22Rv1 (cell line): Measurements from ENCODE around the gene UGT1A5.

ENCODE experiments used
- H3K27ac ChIP-seq: fragments of 450-650 bp; 2 replicates; pipeline ENCODE4 v1.5.1; 2017
- ZFX ChIP-seq: fragments of 450-650 bp; IDR thresholded peaks from 2 replicates; pipeline ENCODE4 v1.6.1; 2017; ENCODE audit warnings: antibody characterized with exemption, borderline replicate concordance
- TF ChIP-seq, protein P1 (sequence below): fragments of 450-650 bp; IDR thresholded peaks from 2 replicates; pipeline ENCODE4 v1.5.1; 2017; ENCODE audit warnings: mild to moderate bottlenecking

The UGT1A5 gene

DNA sequence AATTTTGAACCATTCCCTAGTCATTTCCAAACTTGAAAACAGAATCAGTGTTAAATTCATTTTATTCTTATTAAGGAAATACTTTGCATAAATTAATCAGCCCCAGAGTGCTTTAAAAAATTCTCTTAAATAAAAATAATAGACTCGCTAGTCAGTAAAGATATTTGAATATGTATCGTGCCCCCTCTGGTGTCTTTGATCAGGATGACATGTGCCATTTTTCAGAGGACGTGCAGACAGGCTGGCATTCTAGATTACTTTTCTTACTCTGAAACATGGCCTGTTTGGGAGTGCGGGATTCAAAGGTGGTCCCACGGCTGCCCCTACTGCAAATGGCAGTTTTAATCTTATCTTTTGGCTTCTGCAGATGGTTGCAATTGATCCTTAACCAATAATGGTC lies 59.9 kb downstream of the UGT1A5 start:
- no peak overlapping the region for H3K27ac ChIP-seq

DNA sequence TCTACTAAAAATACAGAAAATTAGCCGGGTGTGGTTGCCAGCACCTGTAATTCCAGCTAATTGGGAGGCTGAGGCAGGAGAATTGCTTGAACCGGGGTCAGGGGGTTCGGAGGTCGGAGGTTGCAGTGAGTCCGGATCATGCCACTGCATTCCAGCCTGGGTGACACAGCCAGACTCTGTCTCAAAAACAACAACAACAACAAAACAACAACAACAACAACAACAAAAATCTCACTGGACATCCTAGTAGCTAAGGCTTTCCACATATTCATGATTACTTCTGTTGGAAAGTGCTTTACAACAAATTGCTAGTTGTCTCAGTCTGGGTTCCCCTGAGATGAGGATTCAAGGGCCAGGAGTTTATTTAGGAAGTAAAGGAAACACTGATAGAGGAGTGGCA lies 61.1 kb downstream of the UGT1A5 start:
- H3K27ac ChIP-seq, result no peak overlapping the region
- TF ChIP-seq, protein P1, sequence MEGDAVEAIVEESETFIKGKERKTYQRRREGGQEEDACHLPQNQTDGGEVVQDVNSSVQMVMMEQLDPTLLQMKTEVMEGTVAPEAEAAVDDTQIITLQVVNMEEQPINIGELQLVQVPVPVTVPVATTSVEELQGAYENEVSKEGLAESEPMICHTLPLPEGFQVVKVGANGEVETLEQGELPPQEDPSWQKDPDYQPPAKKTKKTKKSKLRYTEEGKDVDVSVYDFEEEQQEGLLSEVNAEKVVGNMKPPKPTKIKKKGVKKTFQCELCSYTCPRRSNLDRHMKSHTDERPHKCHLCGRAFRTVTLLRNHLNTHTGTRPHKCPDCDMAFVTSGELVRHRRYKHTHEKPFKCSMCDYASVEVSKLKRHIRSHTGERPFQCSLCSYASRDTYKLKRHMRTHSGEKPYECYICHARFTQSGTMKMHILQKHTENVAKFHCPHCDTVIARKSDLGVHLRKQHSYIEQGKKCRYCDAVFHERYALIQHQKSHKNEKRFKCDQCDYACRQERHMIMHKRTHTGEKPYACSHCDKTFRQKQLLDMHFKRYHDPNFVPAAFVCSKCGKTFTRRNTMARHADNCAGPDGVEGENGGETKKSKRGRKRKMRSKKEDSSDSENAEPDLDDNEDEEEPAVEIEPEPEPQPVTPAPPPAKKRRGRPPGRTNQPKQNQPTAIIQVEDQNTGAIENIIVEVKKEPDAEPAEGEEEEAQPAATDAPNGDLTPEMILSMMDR, result no peak
- no peak for TF ChIP-seq ZFX

More for the DNA sequence above, 59.9 kb downstream of the UGT1A5 start:
- TF ChIP-seq ZFX, result no peak
- TF ChIP-seq, protein P1, result no peak

DNA sequence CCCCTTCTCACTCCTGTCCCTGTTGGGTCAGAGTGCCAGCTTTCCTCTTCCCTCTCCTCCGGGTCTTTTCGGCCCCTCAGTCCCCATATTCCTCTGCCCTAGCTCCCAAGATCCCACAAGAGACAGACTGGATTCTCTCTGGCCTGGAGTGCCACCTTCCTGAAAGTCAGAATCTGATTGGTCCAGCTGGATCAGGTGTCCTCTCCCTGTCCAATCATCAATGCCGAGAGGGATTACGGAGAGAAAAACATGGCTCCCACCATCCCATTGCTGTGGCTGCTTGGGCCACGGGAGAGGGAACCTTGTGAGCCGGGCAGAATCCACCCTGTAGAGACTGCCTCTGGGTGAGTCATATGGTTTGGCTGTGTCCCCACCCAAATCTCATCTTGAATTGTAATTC lies 62.7 kb downstream of the UGT1A5 start:
- no peak for TF ChIP-seq ZFX
- TF ChIP-seq, protein P1, result no peak
- no peak overlapping the region for H3K27ac ChIP-seq

DNA sequence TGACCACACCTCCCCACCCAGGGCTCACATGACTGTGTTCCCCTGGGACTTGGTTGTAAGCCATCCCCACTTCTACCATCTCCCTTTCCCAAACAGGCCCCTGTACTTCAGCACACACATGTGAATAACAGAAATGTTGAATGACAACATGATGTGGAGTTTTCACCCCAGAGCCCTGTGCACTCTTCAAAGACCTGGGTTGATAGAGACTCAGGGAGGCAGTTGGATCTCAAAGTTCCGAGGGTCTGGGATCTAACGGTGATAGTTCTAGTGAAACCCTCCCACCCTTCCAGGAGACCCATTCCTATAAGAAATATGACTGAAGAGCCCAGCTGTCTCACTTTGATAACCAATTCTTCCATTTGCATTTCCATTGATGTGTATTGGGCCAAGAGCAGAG lies 65.3 kb downstream of the UGT1A5 start, which contains the start of gene MROH2A:
TSS of gene MROH2A (plus strand) at position 301 of the 400 bp plus-strand sequence. CDS start 1,029 bp downstream, outside the sequence.
- no peak for TF ChIP-seq ZFX
- TF ChIP-seq, protein P1, result no peak
- H3K27ac ChIP-seq, result no peak within 1 kb of the TSS

DNA sequence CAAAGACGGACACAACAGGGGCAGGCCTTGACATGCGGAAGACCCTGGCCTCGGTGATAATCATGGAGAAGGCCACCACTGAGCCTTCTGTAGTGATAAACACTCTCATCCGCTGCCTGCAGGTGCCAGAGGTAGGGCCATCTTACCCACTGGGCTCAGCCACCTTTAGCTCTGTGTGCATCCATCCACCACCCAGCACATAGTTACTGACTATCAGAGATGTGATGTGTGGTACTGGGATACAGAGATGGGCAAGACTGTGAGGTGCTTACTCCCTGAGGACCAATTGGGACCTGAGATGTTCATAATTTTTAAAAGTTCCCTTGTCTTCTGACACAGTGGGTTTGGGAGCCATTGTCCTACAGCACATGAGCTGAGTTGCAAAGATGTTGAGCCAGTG lies 67.0 kb downstream of the UGT1A5 start:
- TF ChIP-seq, protein P1, result no peak
- TF ChIP-seq ZFX, result no peak
- no peak overlapping the region for H3K27ac ChIP-seq

DNA sequence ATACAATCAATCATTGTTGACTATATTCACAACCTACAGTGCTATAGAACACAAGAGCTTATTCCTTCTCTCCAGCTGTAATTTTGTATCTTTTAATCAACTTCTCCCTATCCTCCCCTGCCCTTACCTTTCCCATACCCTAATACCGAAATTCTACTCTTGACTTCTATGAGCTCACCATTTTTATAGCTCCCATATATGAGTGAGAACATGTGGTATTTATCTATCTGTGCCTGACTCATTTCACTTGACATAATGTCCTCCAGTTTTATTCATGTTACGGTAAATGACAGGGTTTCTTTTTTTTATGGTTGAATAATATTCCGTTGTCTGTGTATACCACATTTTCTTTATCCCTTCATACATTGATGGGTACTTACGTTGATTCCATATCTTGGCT lies 68.1 kb downstream of the UGT1A5 start:
- H3K27ac ChIP-seq, result no peak overlapping the region
- TF ChIP-seq, protein P1, result no peak
- TF ChIP-seq ZFX, result no peak

DNA sequence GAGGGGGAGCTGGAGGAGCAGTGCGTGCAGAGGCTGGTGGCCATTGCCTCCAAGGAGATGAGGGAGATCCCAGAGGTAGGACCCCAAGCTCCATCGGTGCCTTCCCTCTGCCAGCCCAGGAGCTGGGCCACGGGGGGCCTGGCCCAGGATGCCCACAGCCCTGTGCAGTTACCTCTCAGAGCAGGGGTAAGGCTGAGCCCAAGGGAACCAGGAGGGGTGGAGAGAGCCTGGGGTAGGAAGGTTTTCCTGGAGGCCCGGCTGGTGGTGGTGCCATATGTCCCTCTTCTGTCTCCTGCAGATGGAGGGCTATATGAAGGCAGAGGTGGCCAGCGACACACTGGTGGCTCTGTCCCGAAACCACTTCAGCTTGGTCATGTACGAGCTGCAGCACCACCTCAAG lies 76.8 kb downstream of the UGT1A5 start:
- TF ChIP-seq ZFX, result no peak
- TF ChIP-seq, protein P1, result no peak
- no peak overlapping the region for H3K27ac ChIP-seq
